GM12878 (cell line): Measurements from ENCODE around the gene AGBL5. TPM values are rescaled to one million over a fixed set of nuclear protein-coding genes. Genes with fewer than 3 reads are reported as not detected.
A peak's percentile ranks its signal among the peaks of the same experiment; 100 is the strongest.

Experiments used
- ATAC-seq: fragments of 200-7000 bp; cut with Tn5 transposase; 3 replicates; pipeline ENCODE4 v1.9.1; 2020; ENCODE audit warnings: mild to moderate bottlenecking, moderate library complexity
- BruUV-seq: library from RNA; stranded (reverse); fragments of 400-500 nt; replicated peaks from 2 replicates; lab custom pipeline; 2021; lab: Mats Ljungman, UMichigan
- CTCF ChIA-PET: fragments of 300-600 bp; sonication (Branson Sonifier 250); formaldehyde crosslinking; extraction: SDS; loops from one replicate; lab custom pipeline; 2021; ENCODE audit warnings: inconsistent platforms; lab: Yijun Ruan, JAX
- POLR2A ChIA-PET: fragments of 350-600 bp; formaldehyde crosslinking; extraction: SDS; loops from one replicate; lab custom pipeline; 2021; ENCODE audit warnings: inconsistent platforms; lab: Charles Lee
- RAD21 ChIA-PET: fragments of 300-600 bp; sonication (Branson Sonifier 250); formaldehyde crosslinking; loops from one replicate; lab custom pipeline; 2023; ENCODE audit warnings: antibody characterized with exemption; ENCODE audit not compliant: unreplicated experiment; lab: Charles Lee
- SMC1A ChIA-PET: fragments of 300-600 bp; sonication (Branson Sonifier 250); formaldehyde crosslinking; loops from one replicate; lab custom pipeline; 2023; ENCODE audit not compliant: unreplicated experiment, uncharacterized antibody; lab: Charles Lee
- DNase-seq: peaks from one replicate; pipeline ENCODE4 v3.0.0-alpha.2; 2011; ENCODE audit warnings: low read depth, low spot score
- FAIRE-seq: peaks from 3 replicates; lab custom pipeline; 2011; peaks lifted over from hg19 to GRCh38; lab: Jason Lieb, UNC
- H2AFZ ChIP-seq: 2 replicates; pipeline ENCODE4 v1.6.0; 2011; ENCODE audit warnings: low read depth, low read length, control low read depth; ENCODE audit not compliant: control insufficient read depth
- H3K27ac ChIP-seq: 2 replicates; pipeline ENCODE4 v1.5.1; 2011; ENCODE audit warnings: control low read depth; ENCODE audit not compliant: control insufficient read depth, insufficient read depth
- H3K27me3 ChIP-seq, 2 experiments: replicated peaks in 1 of 2; 2 replicates each; pipeline versions ENCODE4 v1.6.0 to v1.6.1; 2011; ENCODE audit warnings: low read length in 1 of 2; ENCODE audit not compliant: control insufficient read depth in 2 of 2, insufficient read depth in 2 of 2
- H3K36me3 ChIP-seq, 2 experiments: 2 replicates each; pipeline ENCODE4 v1.5.1; 2011; ENCODE audit warnings: low read length in 1 of 2; ENCODE audit not compliant: control insufficient read depth in 2 of 2, insufficient read depth in 2 of 2
- H3K4me1 ChIP-seq: 2 replicates; pipeline ENCODE4 v1.6.1; 2011; ENCODE audit warnings: mild to moderate bottlenecking, low read length, moderate library complexity, mixed read lengths; ENCODE audit not compliant: control insufficient read depth, insufficient read depth
- H3K4me2 ChIP-seq: 2 replicates; pipeline ENCODE4 v1.6.0; 2011; ENCODE audit warnings: control low read depth; ENCODE audit not compliant: control insufficient read depth, insufficient read depth
- H3K4me3 ChIP-seq: fragments of 200-600 bp; sonication (generic); 2 replicates; pipeline ENCODE4 v1.5.1; 2016
- H3K79me2 ChIP-seq: 2 replicates; pipeline ENCODE4 v1.6.0; 2011; ENCODE audit warnings: low read length; ENCODE audit not compliant: control insufficient read depth, insufficient read depth
- H3K9ac ChIP-seq: 2 replicates; pipeline ENCODE4 v1.8.0; 2011; ENCODE audit warnings: low read length, control low read depth, mixed read lengths; ENCODE audit not compliant: control insufficient read depth, insufficient read depth
- H3K9me3 ChIP-seq: replicated peaks from 3 replicates; pipeline ENCODE4 v1.5.1; 2011; ENCODE audit warnings: mild to moderate bottlenecking, low read length; ENCODE audit not compliant: control insufficient read depth, insufficient read depth
- H4K20me1 ChIP-seq: 2 replicates; pipeline ENCODE4 v1.6.0; 2011; ENCODE audit not compliant: control insufficient read depth, insufficient read depth
- NR2C1 ChIP-seq: fragments of 450-650 bp; IDR thresholded peaks from 2 replicates; pipeline ENCODE4 v1.6.1; 2017; ENCODE audit warnings: antibody characterized with exemption, mild to moderate bottlenecking, moderate library complexity
- RUNX3 ChIP-seq: IDR thresholded peaks from 2 replicates; pipeline ENCODE4 v1.6.1; 2012; ENCODE audit warnings: low read length, inconsistent platforms
- ZNF24 ChIP-seq: fragments of 450-650 bp; IDR thresholded peaks from 2 replicates; pipeline ENCODE4 v1.6.1; 2017; ENCODE audit warnings: antibody characterized with exemption, mild to moderate bottlenecking
- WGBS: methylation state at CpG from one replicate; pipeline ENCODE4 v1.1.6; 2016; ENCODE audit warnings: low lambda C conversion rate; ENCODE audit not compliant: insufficient replicate concordance, insufficient coverage; ENCODE audit errors: missing lambda C conversion rate; 5-methylcytosine and 5-hydroxymethylcytosine counted together
- in situ Hi-C: fragments of 300-500 bp; cut with MboI; formaldehyde crosslinking; loops from 9 replicates; pipeline ENCODE4 v1.14.3; 2018; ENCODE audit warnings: mixed read lengths
- intact Hi-C: fragments of 100-400 bp; cut with micrococcal nuclease; formaldehyde crosslinking; loops from one replicate; pipeline ENCODE4 v1.14.2; 2022; ENCODE audit not compliant: unreplicated experiment
- polyA plus RNA-seq, 11 experiments: library from polyadenylated mRNA; depleted of rRNA in 4 of 11; unstranded in 6 of 11; stranded (reverse) in 5 of 11; fragments of >200 nt; fragmentation: Nextera tagmentation in 4 of 11; fragmentation: Illumina TruSeq in 1 of 11; extraction: Ambion mirVana in 4 of 11; extraction: Trizol in 1 of 11; gene quantifications; 1 replicate in 1 of 11; 2 replicates in 10 of 11; pipeline versions ENCODE4 v1.2.1 to v1.2.3, GENCODE V29; 2011 to 2016; ENCODE audit warnings: inconsistent platforms in 2 of 11, missing spikeins in 2 of 11, low read depth in 1 of 11
- total RNA-seq, 4 experiments: library from RNA; depleted of rRNA in 3 of 4; stranded (reverse); fragments of >200 nt in 3 of 4; fragmentation: Illumina TruSeq in 1 of 4; extraction: Trizol in 1 of 4; gene quantifications; 2 replicates each; pipeline versions ENCODE4 v1.2.1 to v1.2.3, GENCODE V29; 2013 to 2021

The AGBL5 gene
- total and polyA plus RNA-seq, 10 of the 15 experiments (the other 5 are each of a cell fraction or from before 2014, with no cell fraction given) = 1.9 to 28.5 (median 19.5) TPM

DNA sequence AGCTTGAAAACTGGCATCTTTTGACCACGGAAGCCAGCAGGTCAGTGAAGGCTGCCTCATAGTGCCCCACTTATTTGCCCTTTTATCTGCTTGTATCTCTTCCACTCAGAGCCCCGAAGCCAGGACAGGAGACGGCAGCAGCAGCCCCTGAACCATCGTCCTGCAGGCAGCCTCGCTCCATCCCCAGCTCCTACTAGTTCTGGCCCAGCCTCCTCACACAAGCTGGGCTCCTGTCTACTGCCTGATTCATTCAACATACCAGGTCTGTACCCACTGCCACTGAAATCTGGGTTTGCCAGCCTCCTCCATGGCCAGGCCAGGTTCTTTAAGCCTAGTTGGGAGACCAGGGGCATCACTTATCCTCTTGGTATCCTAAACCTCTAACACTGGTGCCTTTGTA, 15.9 kb downstream of the AGBL5 start:
- no peak overlapping the region for H3K4me2 ChIP-seq
- 99% methylated on average over 5 of the region's 5 CpGs for WGBS
- in situ Hi-C loops = no loop called here
- TF ChIP-seq NR2C1 (no peak), ZNF24 (no peak)
- H3K27ac ChIP-seq = no peak overlapping the region
- no peaks in the 10 kb centered on the region for H3K9me3 ChIP-seq
- no peak for ATAC-seq
- H3K36me3 ChIP-seq = peaks cover 3 to 25% of the 10 kb centered on the region in 2 experiments; a peak in 3 of 4 replicates
- FAIRE-seq = no peak
- H3K27me3 ChIP-seq = no peaks in the 10 kb centered on the region
- intact Hi-C loops = no loop called here
- DNase-seq = no peak
- H3K9ac ChIP-seq = no peak overlapping the region
- SMC1A ChIA-PET = no interaction called here
- no peak overlapping the region for H3K4me3 ChIP-seq
- H3K4me1 ChIP-seq = peaks cover 7% of the 10 kb centered on the region
- no peaks in the 10 kb centered on the region for H4K20me1 ChIP-seq
- H2AFZ ChIP-seq = no peak overlapping the region
- RAD21 ChIA-PET = interaction anchor here (1.0 kb wide), 1 partner anchor 17 kb away, joined by 3 read pairs; no protein-coding TSS in a partner anchor
- no TSS peak for BruUV-seq
- POLR2A ChIA-PET = interaction anchor here (12.2 kb wide), 1 partner anchor 14 kb away, joined by 139 read pairs; the partner anchor contains the start of gene AGBL5
- CTCF ChIA-PET = interaction anchor here (1.1 to 1.4 kb wide), 2 partner anchors 9 to 17 kb away, joined by 3 read pairs; partner anchors contain the start of gene AGBL5
- H3K79me2 ChIP-seq = peaks cover 32% of the 10 kb centered on the region

DNA sequence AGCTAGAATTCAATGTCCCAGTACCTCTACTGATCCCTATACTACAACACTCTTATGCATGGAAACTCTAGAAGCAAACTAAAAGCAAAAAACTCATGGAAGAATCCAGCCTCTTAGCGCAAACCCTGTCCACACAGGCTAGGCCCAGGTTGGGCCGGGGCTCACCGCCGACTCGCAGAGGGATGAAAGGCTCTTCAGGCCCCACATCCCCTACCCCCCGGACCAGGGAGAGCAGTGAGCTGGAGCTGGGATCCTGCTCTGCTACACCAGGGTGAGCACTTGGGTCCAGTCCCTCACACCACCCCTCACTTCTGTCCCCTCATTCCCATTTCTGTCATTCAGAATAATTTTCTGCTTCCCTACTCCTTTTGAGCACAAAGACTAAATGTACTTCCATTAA, 18.0 kb downstream of the AGBL5 start:
- Histone ChIP-seq H3K4me1 (peaks cover 19% of the 10 kb centered on the region), H3K4me3 (peak overlapping the region; percentile 75; the same call in 1 of the 2 replicates), H3K9ac (peak overlapping the region; percentile 96; the same call in 1 of the 2 replicates), H3K4me2 (peak overlapping the region; percentile 94), H3K79me2 (peaks cover 32% of the 10 kb centered on the region), H2AFZ (no peak overlapping the region), H3K27ac (no peak overlapping the region), H3K36me3 (peaks cover 2 to 25% of the 10 kb centered on the region in 2 experiments; a peak in 3 of 4 replicates), H3K9me3 (no peaks in the 10 kb centered on the region), H3K27me3 (no peaks in the 10 kb centered on the region), H4K20me1 (no peaks in the 10 kb centered on the region)
- no peak for TF ChIP-seq RUNX3
- BruUV-seq = no TSS peak
- POLR2A ChIA-PET = interaction anchor here (0.6 to 12.2 kb wide), 3 partner anchors 11 to 35 kb away, joined by 5 to 139 read pairs (median 7); partner anchors contain the start of gene AGBL5
- SMC1A ChIA-PET = no interaction called here
- FAIRE-seq = no peak
- in situ Hi-C loops = no loop called here
- ATAC-seq = no peak
- DNase-seq = no peak
- RAD21 ChIA-PET = no interaction called here
- CTCF ChIA-PET = interaction anchor here (1.0 to 1.1 kb wide), 2 partner anchors 12 to 26 kb away, joined by 3 read pairs; no protein-coding TSS in a partner anchor
- WGBS = 98% methylated on average over 6 of the region's 6 CpGs
- intact Hi-C loops = no loop called here
